ENCODE results near the gene ARFGAP1.

- no peak for TF ChIP-seq POLR2A (IDR thresholded peaks at IDR 0.05; ENCODE audit: low read depth, low read length)
- no peak for TF ChIP-seq TAF1 (IDR thresholded peaks at IDR 0.05; ENCODE audit: low read depth, low read length)
- no peak for TF ChIP-seq POLR2AphosphoS5 (IDR thresholded peaks at IDR 0.05; ENCODE audit: low read depth, low read length)
- TF ChIP-seq PAX5 (IDR thresholded peaks at IDR 0.05; ENCODE audit: insufficient read depth, low read length, severe bottlenecking) = no peak
These were observed 34.0 kb upstream of the ARFGAP1 start for GRCh38 chr20:63238514-63239125.

Data from GM12891 (cell line).